GOT3 (cell line): ENCODE measurements around the gene NCOA5.

ENCODE experiments used
- DNase-seq: peaks from one replicate; lab custom pipeline; 2025; ENCODE audit warnings: mixed read lengths; lab: John Stamatoyannopoulos, UW

The NCOA5 gene

GRCh38 chr20:46037036-46037435, 52.7 kb downstream of the NCOA5 start:
- no peak for DNase-seq

GRCh38 chr20:46036370-46036769, 53.4 kb downstream of the NCOA5 start:
- DNase-seq: no peak

- no peak for DNase-seq
Measured at GRCh38 chr20:46035713-46036112, 54.0 kb downstream of the NCOA5 start.

DNA sequence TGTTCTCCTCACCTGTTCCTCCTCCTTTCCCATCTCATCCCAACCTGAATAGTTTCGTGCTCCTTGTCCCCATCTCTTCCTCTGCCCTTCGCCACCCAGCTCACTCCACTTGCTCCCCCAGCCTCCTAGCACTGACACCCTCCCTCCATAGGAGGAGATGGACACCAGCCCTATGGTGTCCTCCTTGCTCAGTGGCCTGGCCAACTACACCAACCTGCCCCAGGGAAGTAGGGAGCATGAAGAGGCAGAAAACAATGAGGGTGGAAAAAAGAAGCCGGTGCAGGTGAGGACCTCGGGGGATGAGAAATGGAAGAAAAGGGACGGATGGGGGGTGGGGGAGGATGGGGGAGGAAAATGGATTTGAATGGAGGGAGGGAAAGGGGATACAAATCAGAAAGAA, 54.5 kb downstream of the NCOA5 start:
- DNase-seq: no peak

- no peak for DNase-seq
Measured at GRCh38 chr20:46034039-46034438, 55.7 kb downstream of the NCOA5 start.

- no peak for DNase-seq
Measured at GRCh38 chr20:46031701-46032254, 58.0 kb downstream of the NCOA5 start.

DNA sequence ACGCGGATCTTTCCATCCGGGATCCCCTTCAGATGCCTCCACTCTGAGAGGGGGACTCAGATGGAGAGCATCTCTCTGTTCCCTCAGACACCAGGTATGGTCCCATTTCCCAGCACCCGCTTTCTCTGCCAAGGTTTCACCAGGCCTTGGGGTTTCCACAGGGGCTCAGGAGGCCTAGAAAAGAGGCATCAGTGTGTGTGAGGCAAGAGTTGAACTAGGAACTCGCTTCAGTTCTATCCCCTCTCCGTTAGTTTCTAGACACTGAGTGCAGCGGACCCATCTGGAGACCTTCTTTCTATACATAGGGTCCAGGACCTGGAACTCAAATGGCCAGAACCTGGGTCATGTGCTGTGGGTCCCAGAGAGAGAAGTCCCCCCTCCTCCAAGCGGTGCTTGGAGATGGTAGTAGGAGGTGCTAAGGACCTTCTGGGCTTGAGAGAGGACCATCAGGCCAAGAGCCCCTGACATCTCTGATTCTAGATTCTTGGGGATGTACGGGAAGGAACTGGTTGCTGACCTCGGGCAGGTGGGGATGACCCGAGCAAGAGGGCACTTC, 58.7 kb downstream of the NCOA5 start:
- no peak for DNase-seq

DNA sequence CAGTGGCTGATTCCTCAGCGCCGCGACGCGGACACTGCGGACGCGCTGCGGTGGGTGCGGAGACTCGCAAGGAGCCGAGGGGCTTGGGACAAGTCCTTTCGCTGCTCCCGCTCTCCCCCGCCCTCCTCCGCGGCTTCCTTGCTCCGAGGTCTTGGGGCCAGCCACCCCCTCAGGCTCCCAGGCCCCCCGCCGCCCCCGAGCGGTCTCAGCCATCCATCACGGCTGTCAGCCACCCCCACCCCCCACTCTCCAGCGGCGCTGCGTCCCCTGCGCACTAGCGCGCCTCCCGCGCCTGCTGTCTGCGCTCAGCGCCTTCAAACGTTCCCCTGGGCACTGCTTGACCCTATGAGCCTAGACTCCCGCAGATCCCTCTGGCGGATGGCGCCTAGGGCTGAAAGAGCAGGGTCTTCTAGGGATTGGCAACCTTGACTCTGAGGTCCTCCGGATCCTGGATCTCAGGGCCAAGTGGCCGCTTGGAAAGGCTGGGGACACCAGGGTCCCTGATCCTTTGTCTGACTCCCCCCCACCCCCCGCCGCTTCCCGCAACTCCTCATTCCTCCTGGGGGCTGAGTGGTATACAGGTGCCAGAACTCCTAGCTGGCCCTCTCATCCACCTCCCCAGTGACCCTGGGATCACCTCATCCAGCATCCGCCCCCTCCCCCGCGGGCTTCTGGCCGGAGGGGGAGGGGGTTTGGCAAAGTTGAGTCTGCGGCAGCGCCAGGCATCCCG, 59.3 kb downstream of the NCOA5 start:
- DNase-seq: no peak

- DNase-seq: no peak
Measured at GRCh38 chr20:46028772-46029371, 60.9 kb downstream of the NCOA5 start, which contains the start of gene SLC12A5. SLC12A5 (plus strand) TSS chr20:46029215; CDS start chr20:46029345, 130 bp downstream.

- no peak for DNase-seq
Measured at GRCh38 chr20:46028110-46028509, 61.7 kb downstream of the NCOA5 start.

GRCh38 chr20:46027245-46027853, 62.4 kb downstream of the NCOA5 start:
- no peak for DNase-seq

- DNase-seq: no peak
Measured at GRCh38 chr20:46025376-46025783, 64.4 kb downstream of the NCOA5 start.

DNA sequence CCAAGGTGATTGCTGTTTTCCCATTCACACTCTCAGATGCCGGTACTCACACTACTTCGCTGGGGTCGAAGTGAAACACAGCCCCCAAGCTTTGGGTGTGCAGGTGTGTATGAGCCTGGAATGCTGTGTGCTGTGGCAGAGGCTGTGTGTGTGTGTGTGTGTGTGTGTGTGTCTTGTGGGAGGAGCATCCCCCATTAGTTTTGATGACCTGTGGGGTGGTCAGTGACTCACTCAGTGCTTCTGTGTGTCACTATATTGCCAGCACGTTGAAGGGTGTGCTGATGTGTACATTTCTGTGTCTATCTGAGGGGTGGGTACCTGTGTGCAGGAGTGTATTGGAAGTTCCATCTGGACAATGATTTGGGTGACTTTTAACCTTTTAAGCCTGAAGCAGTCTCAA, 65.8 kb downstream of the NCOA5 start:
- no peak for DNase-seq

DNA sequence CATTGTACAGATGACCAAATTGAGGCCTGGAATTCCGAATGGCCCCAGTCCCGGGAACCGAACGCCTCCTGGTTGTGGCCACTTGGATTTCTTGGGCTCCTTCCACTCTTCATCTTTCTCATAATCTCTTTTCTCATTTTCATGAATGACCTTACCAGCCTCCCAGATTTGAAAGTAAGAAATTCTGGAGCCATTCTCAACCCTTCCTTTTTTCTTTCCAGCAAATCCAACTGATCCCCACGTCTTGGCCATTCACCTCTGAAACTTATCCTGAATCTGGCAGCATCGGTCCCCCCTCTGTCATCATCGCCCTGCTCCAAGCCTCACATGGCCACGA, 66.6 kb downstream of the NCOA5 start:
- DNase-seq: no peak

DNA sequence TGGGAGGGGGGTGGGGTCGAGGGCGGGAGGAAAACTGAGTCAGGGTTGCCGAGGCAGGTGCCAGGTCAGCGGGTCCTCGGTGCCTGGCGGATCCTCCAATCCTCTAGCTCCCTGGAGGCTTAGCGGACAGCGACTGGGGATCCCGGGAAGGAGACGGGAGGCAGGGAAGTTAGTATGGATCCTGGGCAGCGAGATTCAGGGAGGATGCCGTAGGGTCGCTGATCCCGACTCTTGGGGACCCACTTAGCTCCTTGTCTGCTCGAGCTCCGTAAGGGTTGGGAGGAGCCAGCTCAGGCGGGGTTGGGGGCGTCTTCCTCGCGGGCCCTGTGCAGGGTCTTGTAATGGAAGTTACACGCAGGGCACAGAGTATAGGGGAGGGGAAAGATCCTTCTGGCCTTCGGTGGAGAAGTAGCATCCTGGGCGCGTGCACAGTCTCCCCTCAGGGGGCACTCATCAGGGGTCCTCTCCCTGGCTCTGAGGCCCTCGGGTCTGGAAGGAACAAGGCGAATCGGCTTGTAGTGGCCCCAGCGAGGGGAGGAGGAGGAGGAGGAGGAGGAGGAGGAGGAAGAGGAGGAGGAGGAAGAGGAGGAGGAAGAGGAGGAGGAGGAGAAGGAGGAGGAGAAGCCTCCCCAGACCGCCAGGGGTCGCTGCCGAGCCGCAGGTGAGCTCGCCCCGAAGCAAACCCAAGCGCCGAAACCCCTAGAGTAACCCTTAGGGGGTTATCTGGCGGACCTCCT, 67.2 kb downstream of the NCOA5 start:
- DNase-seq: no peak

GRCh38 chr20:46021361-46022359, 68.1 kb downstream of the NCOA5 start:
- no peak for DNase-seq

GRCh38 chr20:46020555-46020954, 69.2 kb downstream of the NCOA5 start:
- DNase-seq: no peak

DNA sequence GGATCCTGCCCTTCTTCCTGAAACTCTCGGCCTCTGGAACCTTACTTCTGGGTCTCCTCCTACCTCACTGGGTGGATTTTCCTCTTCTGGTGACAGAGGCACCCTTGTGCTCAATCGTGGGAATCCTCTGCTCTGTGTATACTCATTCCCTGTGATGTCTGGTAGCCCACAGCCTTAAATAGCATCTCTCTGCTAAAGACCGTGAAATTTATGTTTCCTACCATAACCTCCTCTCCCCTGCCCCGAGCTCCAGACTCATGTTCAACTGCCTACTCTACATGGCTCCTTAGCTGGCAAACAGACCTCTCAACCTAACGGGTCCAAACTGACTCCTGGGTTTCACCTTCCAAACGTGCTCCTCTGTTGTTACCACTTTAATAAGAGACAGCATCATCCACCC, 71.2 kb downstream of the NCOA5 start:
- no peak for DNase-seq

DNA sequence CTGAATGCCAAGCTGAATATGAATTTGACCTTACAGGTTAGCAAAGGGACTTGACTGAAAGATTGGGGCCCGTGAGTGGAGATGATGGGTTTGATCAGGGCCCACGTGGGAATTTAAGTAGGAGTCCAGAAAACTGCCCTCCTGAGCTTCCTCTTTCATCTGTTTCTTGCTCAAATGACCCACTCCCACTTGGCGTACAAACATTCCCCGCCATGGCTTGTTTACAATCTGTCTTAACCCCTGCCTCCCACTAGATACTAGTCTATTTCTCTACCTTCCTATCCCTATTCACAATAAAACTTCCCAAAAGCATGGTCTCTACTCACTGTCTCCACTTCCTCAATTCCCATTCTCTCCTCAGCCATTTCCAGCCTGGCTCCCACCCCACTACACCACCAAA, 71.7 kb downstream of the NCOA5 start:
- DNase-seq: no peak

- DNase-seq: no peak
Measured at GRCh38 chr20:46017272-46017671, 72.5 kb downstream of the NCOA5 start.
